ENCODE measurements around the gene WDR91. TPM values are rescaled to one million over a fixed set of nuclear protein-coding genes. Genes with fewer than 3 reads are reported as not detected.

Gene WDR91
- total RNA-seq, 2 donors from 2014 or later: 11.9 to 22.8 TPM

- H3K27me3 Mint-ChIP-seq: no peaks in the 10 kb centered on the region
- no peak for ATAC-seq
- H3K27ac Mint-ChIP-seq: no peak overlapping the region
- DNase-seq (ENCODE audit: low spot score): no peak
- no peaks in the 10 kb centered on the region for H3K9me3 Mint-ChIP-seq
- no peak overlapping the region for H3K4me3 Mint-ChIP-seq
- H3K4me1 Mint-ChIP-seq (ENCODE audit: low read depth in 2 of 2): peaks cover 0 to 4% of the 10 kb centered on the region in 2 donors
- H3K36me3 Mint-ChIP-seq: peaks cover 15% of the 10 kb centered on the region
Observed at GRCh38 chr7:135200821-135201331, 10.4 kb downstream of the WDR91 start.

GRCh38 chr7:135199439-135199838, 11.9 kb downstream of the WDR91 start:
- peaks cover 0 to 4% of the 10 kb centered on the region in 2 donors for H3K4me1 Mint-ChIP-seq (ENCODE audit: low read depth in 2 of 2)
- peaks cover 14% of the 10 kb centered on the region for H3K36me3 Mint-ChIP-seq
- no peaks in the 10 kb centered on the region for H3K9me3 Mint-ChIP-seq
- H3K27ac Mint-ChIP-seq: no peak overlapping the region
- H3K4me3 Mint-ChIP-seq: no peak overlapping the region
- no peaks in the 10 kb centered on the region for H3K27me3 Mint-ChIP-seq
- DNase-seq (ENCODE audit: low spot score): no peak
- no peak for ATAC-seq

- Mint-ChIP-seq H3K9me3 (no peaks in the 10 kb centered on the region), H3K27me3 (no peaks in the 10 kb centered on the region), H3K4me1 (ENCODE audit: low read depth in 2 of 2) (peaks cover 0 to 4% of the 10 kb centered on the region in 2 donors), H3K4me3 (no peak overlapping the region), H3K27ac (no peak overlapping the region), H3K36me3 (peaks cover 14% of the 10 kb centered on the region)
- DNase-seq (ENCODE audit: low spot score) (no peak), ATAC-seq (no peak)
Observed at GRCh38 chr7:135197906-135198655, 13.2 kb downstream of the WDR91 start.

DNA sequence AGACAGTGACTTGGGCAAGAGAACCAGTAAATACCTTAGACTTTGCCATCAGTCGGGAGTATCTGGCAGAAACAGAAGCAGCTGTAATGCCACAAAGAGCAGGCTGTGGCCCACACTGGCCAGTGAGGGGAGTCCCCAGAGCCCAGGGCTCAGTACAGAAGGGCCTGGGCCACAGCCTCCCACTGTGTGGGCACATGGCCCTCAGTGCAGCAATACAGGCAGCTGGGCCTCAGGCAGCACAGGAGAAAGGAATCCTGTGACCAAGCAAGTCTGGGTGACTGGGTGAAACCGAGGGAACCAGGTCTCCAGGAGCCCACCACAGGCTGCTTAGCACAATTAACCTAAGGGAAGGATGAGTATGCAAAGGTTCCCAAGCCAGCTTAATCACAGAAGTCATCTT, 14.0 kb downstream of the WDR91 start:
- H3K36me3 Mint-ChIP-seq: peaks cover 17% of the 10 kb centered on the region
- H3K9me3 Mint-ChIP-seq: no peaks in the 10 kb centered on the region

GRCh38 chr7:135195968-135196629, 15.2 kb downstream of the WDR91 start:
- Mint-ChIP-seq H3K36me3 (peaks cover 10% of the 10 kb centered on the region), H3K9me3 (no peaks in the 10 kb centered on the region), H3K4me1 (ENCODE audit: low read depth in 2 of 2) (no peaks in the 10 kb centered on the region), H3K27ac (no peak overlapping the region), H3K27me3 (no peaks in the 10 kb centered on the region), H3K4me3 (no peak overlapping the region)
- peak in 1 of 2 donors; percentile 36 for ATAC-seq
- no peak for DNase-seq (ENCODE audit: low spot score)

More for the DNA sequence above, 14.0 kb downstream of the WDR91 start:
- no peak for ATAC-seq
- Mint-ChIP-seq H3K4me1 (ENCODE audit: low read depth in 2 of 2) (peaks cover 0 to 1% of the 10 kb centered on the region in 2 donors), H3K4me3 (no peak overlapping the region), H3K27me3 (no peaks in the 10 kb centered on the region), H3K27ac (no peak overlapping the region)
- no peak for DNase-seq (ENCODE audit: low spot score)

GRCh38 chr7:135195156-135195555, 16.2 kb downstream of the WDR91 start:
- H3K4me1 Mint-ChIP-seq (ENCODE audit: low read depth in 2 of 2): no peaks in the 10 kb centered on the region
- no peaks in the 10 kb centered on the region for H3K27me3 Mint-ChIP-seq
- H3K4me3 Mint-ChIP-seq: no peak overlapping the region
- no peak for DNase-seq (ENCODE audit: low spot score)
- no peak for ATAC-seq
- H3K27ac Mint-ChIP-seq: no peak overlapping the region
- peaks cover 17% of the 10 kb centered on the region for H3K36me3 Mint-ChIP-seq
- no peaks in the 10 kb centered on the region for H3K9me3 Mint-ChIP-seq

- Mint-ChIP-seq H3K9me3 (no peaks in the 10 kb centered on the region), H3K27me3 (no peaks in the 10 kb centered on the region), H3K4me1 (ENCODE audit: low read depth in 2 of 2) (no peaks in the 10 kb centered on the region), H3K27ac (no peak overlapping the region), H3K36me3 (peaks cover 17% of the 10 kb centered on the region), H3K4me3 (no peak overlapping the region)
- no peak for DNase-seq (ENCODE audit: low spot score)
- no peak for ATAC-seq
Observed at GRCh38 chr7:135194494-135195095, 16.7 kb downstream of the WDR91 start.

GRCh38 chr7:135193615-135194081, 17.7 kb downstream of the WDR91 start:
- no peaks in the 10 kb centered on the region for H3K4me1 Mint-ChIP-seq (ENCODE audit: low read depth in 2 of 2)
- H3K27ac Mint-ChIP-seq: no peak overlapping the region
- no peaks in the 10 kb centered on the region for H3K9me3 Mint-ChIP-seq
- DNase-seq (ENCODE audit: low spot score): no peak
- no peaks in the 10 kb centered on the region for H3K27me3 Mint-ChIP-seq
- no peak overlapping the region for H3K4me3 Mint-ChIP-seq
- peaks cover 17% of the 10 kb centered on the region for H3K36me3 Mint-ChIP-seq
- peak in 1 of 2 donors; percentile 14 for ATAC-seq

- DNase-seq (ENCODE audit: low spot score): no peak
- peaks cover 17% of the 10 kb centered on the region for H3K36me3 Mint-ChIP-seq
- no peaks in the 10 kb centered on the region for H3K27me3 Mint-ChIP-seq
- no peak overlapping the region for H3K4me3 Mint-ChIP-seq
- ATAC-seq: peak in 1 of 2 donors; percentile 26
- no peaks in the 10 kb centered on the region for H3K4me1 Mint-ChIP-seq (ENCODE audit: low read depth in 2 of 2)
- no peaks in the 10 kb centered on the region for H3K9me3 Mint-ChIP-seq
- H3K27ac Mint-ChIP-seq: peak overlapping the region in 1 of 2 donors; percentile 22
Observed at GRCh38 chr7:135192914-135193536, 18.3 kb downstream of the WDR91 start.

DNA sequence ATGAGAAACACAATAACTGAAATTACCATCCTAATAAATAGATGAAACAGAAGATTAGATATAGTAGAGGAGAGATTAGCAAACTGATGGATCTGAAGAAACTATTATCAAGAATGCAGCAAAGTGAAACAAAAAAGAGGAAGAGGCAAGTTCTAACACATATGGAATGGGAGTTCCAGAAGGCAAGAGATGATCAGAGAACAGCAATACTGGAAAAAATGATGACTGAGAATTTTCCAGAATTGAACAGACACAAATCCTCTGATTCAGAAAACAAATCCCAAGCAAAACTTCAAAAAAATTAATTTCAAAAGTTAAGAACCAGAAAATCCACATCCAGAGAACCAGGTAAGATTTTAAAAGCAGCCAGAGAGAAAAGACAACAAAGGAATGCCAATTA, 20.6 kb downstream of the WDR91 start:
- no peak for ATAC-seq
- no peaks in the 10 kb centered on the region for H3K9me3 Mint-ChIP-seq
- no peak overlapping the region for H3K27ac Mint-ChIP-seq
- H3K4me3 Mint-ChIP-seq: no peak overlapping the region
- H3K36me3 Mint-ChIP-seq: peaks cover 17% of the 10 kb centered on the region
- no peak for DNase-seq (ENCODE audit: low spot score)
- peaks cover 0 to 4% of the 10 kb centered on the region in 2 donors for H3K4me1 Mint-ChIP-seq (ENCODE audit: low read depth in 2 of 2)
- H3K27me3 Mint-ChIP-seq: no peaks in the 10 kb centered on the region

DNA sequence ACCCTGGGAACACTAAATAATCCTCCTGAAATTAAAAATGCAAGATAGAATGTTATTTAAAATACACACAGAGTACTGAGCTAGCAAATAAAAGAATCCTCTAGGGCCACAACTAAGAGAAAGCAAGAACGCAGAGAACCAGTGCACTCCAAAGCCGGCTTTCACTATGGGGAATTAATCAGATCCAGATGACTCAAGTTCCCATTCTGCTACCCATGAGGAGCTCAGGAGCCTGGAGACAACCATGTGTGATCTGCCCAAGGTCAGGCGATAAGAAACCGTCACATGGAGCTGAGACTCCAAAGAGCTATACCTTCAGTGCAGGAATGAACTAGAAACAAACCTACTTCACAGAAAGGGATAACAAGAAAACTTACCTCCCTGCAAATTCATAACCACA, 21.4 kb downstream of the WDR91 start:
- Mint-ChIP-seq H3K4me1 (ENCODE audit: low read depth in 2 of 2) (peaks cover 0 to 4% of the 10 kb centered on the region in 2 donors), H3K27ac (no peak overlapping the region), H3K36me3 (peaks cover 14% of the 10 kb centered on the region), H3K27me3 (no peaks in the 10 kb centered on the region), H3K9me3 (no peaks in the 10 kb centered on the region), H3K4me3 (no peak overlapping the region)
- ATAC-seq (no peak), DNase-seq (ENCODE audit: low spot score) (no peak)

DNA sequence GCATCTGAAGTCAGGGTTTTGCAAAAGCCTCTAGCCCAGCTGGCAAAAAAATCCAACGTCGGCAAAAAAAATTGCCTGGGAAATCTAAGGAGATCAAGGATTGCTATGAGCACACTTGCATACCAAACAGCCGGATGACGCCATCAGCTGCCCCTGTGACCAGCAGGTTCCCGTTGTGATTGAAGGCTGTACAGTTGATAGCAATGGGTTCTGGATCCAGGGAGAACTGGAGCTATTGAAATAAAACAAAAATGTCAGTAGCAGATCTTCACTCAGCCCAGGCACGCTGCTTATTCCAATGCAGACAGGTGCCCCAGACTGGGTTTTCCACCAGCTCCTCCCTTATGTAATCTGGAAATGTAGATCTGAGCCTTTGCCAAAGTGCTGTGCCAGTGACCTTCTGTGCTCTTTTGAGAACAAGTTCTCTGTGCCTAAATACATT, 22.1 kb downstream of the WDR91 start:
- H3K4me1 Mint-ChIP-seq (ENCODE audit: low read depth in 2 of 2): peaks cover 0 to 4% of the 10 kb centered on the region in 2 donors
- no peak for DNase-seq (ENCODE audit: low spot score)
- no peaks in the 10 kb centered on the region for H3K9me3 Mint-ChIP-seq
- H3K27ac Mint-ChIP-seq: no peak overlapping the region
- H3K36me3 Mint-ChIP-seq: peaks cover 13% of the 10 kb centered on the region
- ATAC-seq: no peak
- H3K4me3 Mint-ChIP-seq: no peak overlapping the region
- H3K27me3 Mint-ChIP-seq: no peaks in the 10 kb centered on the region

GRCh38 chr7:135188298-135188984, 22.9 kb downstream of the WDR91 start:
- DNase-seq (ENCODE audit: low spot score) (no peak), ATAC-seq (no peak)
- H3K4me1 Mint-ChIP-seq (ENCODE audit: low read depth in 2 of 2): peaks cover 0 to 4% of the 10 kb centered on the region in 2 donors
- no peaks in the 10 kb centered on the region for H3K27me3 Mint-ChIP-seq
- H3K9me3 Mint-ChIP-seq: no peaks in the 10 kb centered on the region
- peak overlapping the region; percentile 5 to 28 for H3K27ac Mint-ChIP-seq
- H3K4me3 Mint-ChIP-seq: no peak overlapping the region
- H3K36me3 Mint-ChIP-seq: peaks cover 18% of the 10 kb centered on the region

Data from natural killer cell treated with Interleukin-12 subunit alpha and Interleukin-12 subunit beta and Interleukin-15 and Interleukin-18, amount 100 ng/mL, for 72 hours (primary cell).